Peyer's patch (tissue), 4 donors: Measurements from ENCODE around the gene PLEKHG4.

Source experiments
- POLR2A ChIP-seq, 2 donors: fragments of 450-650 bp; IDR thresholded peaks; one replicate each; pipeline ENCODE4 v1.5.1; 2017; ENCODE audit warnings: antibody characterized with exemption in 2 of 2, mild to moderate bottlenecking in 2 of 2, moderate library complexity in 2 of 2
- TF ChIP-seq, protein P1 (sequence below), 6 experiments: fragments of 450-650 bp in 4 of 6; fragments of 200-600 bp in 2 of 6; sonication (generic) in 1 of 6; IDR thresholded peaks; one replicate each; pipeline ENCODE4 v1.5.1; 2017 to 2019; ENCODE audit warnings: antibody characterized with exemption in 6 of 6, mild to moderate bottlenecking in 3 of 6, moderate library complexity in 1 of 6

GRCh38 chr16:67305216-67306071, 26.1 kb downstream of the PLEKHG4 start:
- TF ChIP-seq, protein P1, sequence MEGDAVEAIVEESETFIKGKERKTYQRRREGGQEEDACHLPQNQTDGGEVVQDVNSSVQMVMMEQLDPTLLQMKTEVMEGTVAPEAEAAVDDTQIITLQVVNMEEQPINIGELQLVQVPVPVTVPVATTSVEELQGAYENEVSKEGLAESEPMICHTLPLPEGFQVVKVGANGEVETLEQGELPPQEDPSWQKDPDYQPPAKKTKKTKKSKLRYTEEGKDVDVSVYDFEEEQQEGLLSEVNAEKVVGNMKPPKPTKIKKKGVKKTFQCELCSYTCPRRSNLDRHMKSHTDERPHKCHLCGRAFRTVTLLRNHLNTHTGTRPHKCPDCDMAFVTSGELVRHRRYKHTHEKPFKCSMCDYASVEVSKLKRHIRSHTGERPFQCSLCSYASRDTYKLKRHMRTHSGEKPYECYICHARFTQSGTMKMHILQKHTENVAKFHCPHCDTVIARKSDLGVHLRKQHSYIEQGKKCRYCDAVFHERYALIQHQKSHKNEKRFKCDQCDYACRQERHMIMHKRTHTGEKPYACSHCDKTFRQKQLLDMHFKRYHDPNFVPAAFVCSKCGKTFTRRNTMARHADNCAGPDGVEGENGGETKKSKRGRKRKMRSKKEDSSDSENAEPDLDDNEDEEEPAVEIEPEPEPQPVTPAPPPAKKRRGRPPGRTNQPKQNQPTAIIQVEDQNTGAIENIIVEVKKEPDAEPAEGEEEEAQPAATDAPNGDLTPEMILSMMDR (IDR thresholded peaks at IDR 0.05) = no peak
- TF ChIP-seq POLR2A (IDR thresholded peaks at IDR 0.05) = no peak
